A673 (cell line): Measurements from ENCODE around the gene ASTN2. TPM values are rescaled to one million over a fixed set of nuclear protein-coding genes. Genes with fewer than 3 reads are reported as not detected.

Source experiments
- BruUV-seq: library from RNA; stranded (reverse); fragments of 400-500 nt; replicated peaks from 2 replicates; lab custom pipeline; 2021; lab: Mats Ljungman, UMichigan
- CTCF ChIA-PET: fragments of 300-600 bp; sonication (Branson Sonifier 250); formaldehyde crosslinking; loops from one replicate; lab custom pipeline; 2022; ENCODE audit warnings: antibody characterized with exemption; lab: Charles Lee
- POLR2A ChIA-PET: fragments of 300-600 bp; sonication (Branson Sonifier 250); formaldehyde crosslinking; loops from one replicate; lab custom pipeline; 2022; ENCODE audit warnings: antibody characterized with exemption; ENCODE audit not compliant: low non-redundant PET; lab: Charles Lee
- DNase-seq: peaks from one replicate; pipeline ENCODE4 v3.0.0-alpha.2; 2015; ENCODE audit warnings: low spot score
- H3K27ac ChIP-seq: fragments of 200-600 bp; sonication (generic); 2 replicates; pipeline ENCODE4 v1.5.1; 2016; ENCODE audit warnings: mixed run types, low read depth, mild to moderate bottlenecking, mixed read lengths, antibody characterized with exemption, low read length; ENCODE audit not compliant: poor library complexity, severe bottlenecking
- H3K27me3 ChIP-seq: fragments of 200-600 bp; sonication (generic); replicated peaks from 2 replicates; pipeline ENCODE4 v1.6.1; 2017; ENCODE audit warnings: mixed run types, low read depth, mild to moderate bottlenecking, mixed read lengths, antibody characterized with exemption, low read length; ENCODE audit not compliant: insufficient read depth, poor library complexity
- H3K36me3 ChIP-seq: fragments of 200-600 bp; sonication (generic); 2 replicates; pipeline ENCODE4 v1.6.1; 2016; ENCODE audit warnings: mixed run types, mild to moderate bottlenecking, mixed read lengths, antibody characterized with exemption, low read length; ENCODE audit not compliant: insufficient read depth, poor library complexity, severe bottlenecking
- H3K4me1 ChIP-seq: fragments of 200-600 bp; sonication (generic); 2 replicates; pipeline ENCODE4 v1.6.1; 2017; ENCODE audit warnings: mixed run types, mild to moderate bottlenecking, mixed read lengths, antibody characterized with exemption, low read length; ENCODE audit not compliant: insufficient read depth, poor library complexity, severe bottlenecking
- H3K4me3 ChIP-seq: fragments of 200-600 bp; sonication (generic); 2 replicates; pipeline ENCODE4 v1.5.1; 2016; ENCODE audit warnings: low read depth, mixed run types, mild to moderate bottlenecking, mixed read lengths, low read length; ENCODE audit not compliant: poor library complexity, severe bottlenecking
- H3K9me3 ChIP-seq: fragments of 200-600 bp; sonication (generic); 2 replicates; pipeline ENCODE4 v1.6.1; 2016; ENCODE audit warnings: mixed run types, low read depth, mild to moderate bottlenecking, mixed read lengths, antibody characterized with exemption, low read length; ENCODE audit not compliant: poor library complexity, severe bottlenecking
- EZH2 ChIP-seq: fragments of 200-600 bp; sonication (generic); IDR thresholded peaks from 2 replicates; pipeline ENCODE4 v1.6.1; 2017; ENCODE audit warnings: borderline replicate concordance, low read depth, mild to moderate bottlenecking, mixed read lengths, antibody characterized with exemption, low read length; ENCODE audit not compliant: poor library complexity, severe bottlenecking
- intact Hi-C: fragments of 100-400 bp; cut with micrococcal nuclease; formaldehyde crosslinking; loops from one replicate; pipeline ENCODE4 v1.10.0; 2022; ENCODE audit not compliant: unreplicated experiment
- total RNA-seq: library from RNA; stranded (reverse); gene quantifications from 2 replicates; pipeline ENCODE4 v1.2.3, GENCODE V29; 2021
- TF ChIP-seq, protein P1 (sequence below): fragments of 300-800, 200-600 bp; sonication (generic); conservative IDR thresholded peaks from 2 replicates; pipeline ENCODE4 v1.5.1; 2017; ENCODE audit warnings: low read depth, mild to moderate bottlenecking, antibody characterized with exemption, low read length, moderate library complexity, mixed read lengths

Gene ASTN2
- total RNA-seq, 1 experiment from 2014 or later = 3.4 TPM

- no peak overlapping the region for H3K27ac ChIP-seq
- H3K36me3 ChIP-seq = no peaks in the 10 kb centered on the region
- DNase-seq = no peak
- H3K27me3 ChIP-seq = peaks cover 3% of the 10 kb centered on the region
- no peaks in the 10 kb centered on the region for H3K9me3 ChIP-seq
- ChIA-PET POLR2A (no interaction called here), CTCF (no interaction called here)
- no peak for TF ChIP-seq EZH2
- TF ChIP-seq, protein P1, sequence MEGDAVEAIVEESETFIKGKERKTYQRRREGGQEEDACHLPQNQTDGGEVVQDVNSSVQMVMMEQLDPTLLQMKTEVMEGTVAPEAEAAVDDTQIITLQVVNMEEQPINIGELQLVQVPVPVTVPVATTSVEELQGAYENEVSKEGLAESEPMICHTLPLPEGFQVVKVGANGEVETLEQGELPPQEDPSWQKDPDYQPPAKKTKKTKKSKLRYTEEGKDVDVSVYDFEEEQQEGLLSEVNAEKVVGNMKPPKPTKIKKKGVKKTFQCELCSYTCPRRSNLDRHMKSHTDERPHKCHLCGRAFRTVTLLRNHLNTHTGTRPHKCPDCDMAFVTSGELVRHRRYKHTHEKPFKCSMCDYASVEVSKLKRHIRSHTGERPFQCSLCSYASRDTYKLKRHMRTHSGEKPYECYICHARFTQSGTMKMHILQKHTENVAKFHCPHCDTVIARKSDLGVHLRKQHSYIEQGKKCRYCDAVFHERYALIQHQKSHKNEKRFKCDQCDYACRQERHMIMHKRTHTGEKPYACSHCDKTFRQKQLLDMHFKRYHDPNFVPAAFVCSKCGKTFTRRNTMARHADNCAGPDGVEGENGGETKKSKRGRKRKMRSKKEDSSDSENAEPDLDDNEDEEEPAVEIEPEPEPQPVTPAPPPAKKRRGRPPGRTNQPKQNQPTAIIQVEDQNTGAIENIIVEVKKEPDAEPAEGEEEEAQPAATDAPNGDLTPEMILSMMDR = no peak
- no peaks in the 10 kb centered on the region for H3K4me1 ChIP-seq
- no TSS peak for BruUV-seq
- intact Hi-C loops = no loop called here
- no peak overlapping the region for H3K4me3 ChIP-seq
Observed at GRCh38 chr9:116953271-116953670, 461.6 kb downstream of the ASTN2 start.

DNA sequence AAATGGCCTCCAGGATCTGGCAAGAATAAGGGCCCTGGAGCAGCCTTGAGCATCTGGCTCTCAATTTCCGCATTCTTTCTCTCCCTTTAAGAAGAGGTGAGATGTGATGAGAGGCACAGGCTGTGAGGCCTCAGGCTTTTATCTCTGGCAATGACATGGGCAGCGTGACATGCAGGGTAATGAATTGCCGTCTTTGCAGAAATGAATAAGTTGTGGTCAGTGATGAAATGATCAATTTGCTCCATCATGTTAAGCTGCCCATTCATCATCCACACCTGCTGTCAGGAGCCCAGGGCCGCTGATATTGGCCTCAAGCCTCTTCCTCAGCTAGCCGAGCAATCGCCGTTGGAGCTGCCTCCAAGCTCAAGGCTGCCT lies 462.4 kb downstream of the ASTN2 start:
- Histone ChIP-seq H3K27me3 (peaks cover 5% of the 10 kb centered on the region), H3K4me3 (no peak overlapping the region), H3K36me3 (no peaks in the 10 kb centered on the region), H3K27ac (no peak overlapping the region), H3K4me1 (no peaks in the 10 kb centered on the region), H3K9me3 (no peaks in the 10 kb centered on the region)
- no TSS peak for BruUV-seq
- TF ChIP-seq EZH2 = no peak
- TF ChIP-seq, protein P1 = no peak
- no peak for DNase-seq
- CTCF ChIA-PET = no interaction called here
- intact Hi-C loops = no loop called here
- POLR2A ChIA-PET = no interaction called here

DNA sequence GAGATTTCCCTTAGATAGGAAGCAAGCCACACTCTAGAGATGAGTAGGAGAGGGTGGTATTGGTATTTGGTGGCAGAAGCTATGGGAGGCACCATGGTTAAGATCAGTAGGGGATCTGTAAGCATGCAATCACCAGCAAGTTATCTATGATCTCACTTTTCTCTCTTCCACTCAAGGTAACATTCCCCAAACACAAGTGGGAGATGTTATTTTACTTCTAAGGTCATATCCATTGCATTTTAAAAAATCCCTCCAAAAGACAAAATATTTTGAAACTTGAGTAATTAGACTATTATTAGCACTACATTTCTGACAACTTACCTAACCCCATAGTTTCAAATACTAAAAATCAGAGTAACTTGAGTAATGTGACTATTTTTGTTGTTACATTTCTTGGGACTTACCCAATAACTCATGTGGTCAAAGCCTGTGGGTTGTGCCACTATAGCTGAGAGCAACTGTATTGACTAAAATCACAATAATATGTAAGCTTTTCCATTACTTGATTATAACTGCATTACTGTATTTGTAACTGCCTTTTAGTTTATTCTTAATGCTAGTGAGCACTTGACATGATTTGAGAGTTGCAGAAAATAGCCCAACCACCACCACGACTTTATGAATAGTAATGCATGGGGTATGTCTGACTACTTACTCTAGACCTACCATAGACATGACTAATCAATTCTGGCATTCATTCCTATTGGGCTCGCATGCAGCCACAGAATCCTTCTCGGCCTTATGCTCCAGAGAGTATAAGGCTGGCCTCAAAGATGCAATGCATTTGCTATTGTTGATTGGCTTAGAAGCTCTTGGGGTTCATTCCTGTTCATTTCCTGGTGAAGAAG lies 463.0 kb downstream of the ASTN2 start:
- ChIA-PET POLR2A (no interaction called here), CTCF (no interaction called here)
- H3K9me3 ChIP-seq = no peaks in the 10 kb centered on the region
- no peak overlapping the region for H3K4me3 ChIP-seq
- H3K4me1 ChIP-seq = no peaks in the 10 kb centered on the region
- intact Hi-C loops = no loop called here
- BruUV-seq = no TSS peak
- no peak for DNase-seq
- H3K36me3 ChIP-seq = no peaks in the 10 kb centered on the region
- H3K27me3 ChIP-seq = peaks cover 5% of the 10 kb centered on the region
- no peak overlapping the region for H3K27ac ChIP-seq
- TF ChIP-seq EZH2 = no peak
- TF ChIP-seq, protein P1 = no peak
